ENCODE data around the gene C6orf132.

- no peak for TF ChIP-seq CTCF (IDR thresholded peaks at IDR 0.05 in 4 of 5, conservative IDR thresholded peaks at IDR 0.05 in 1 of 5)
- no peak for TF ChIP-seq POLR2A (IDR thresholded peaks at IDR 0.05)
These were observed 33.4 kb upstream of the C6orf132 start for GRCh38 chr6:42175860-42176259.
